Fibroblast of peridontal ligament (primary cell): Measurements from ENCODE around the gene INSRR.
A peak's percentile ranks its signal among the peaks of the same experiment; 100 is the strongest.

Experiments used
- DNase-seq: peaks from one replicate; pipeline ENCODE4 v3.0.0-alpha.2; 2010; ENCODE audit errors: extremely low read depth

INSRR gene

GRCh38 chr1:156894001-156894400 lies 35.1 kb upstream of the INSRR start:
- DNase-seq = no peak

GRCh38 chr1:156893048-156893953 lies 34.4 kb upstream of the INSRR start, which contains the start of gene PEAR1:
Gene PEAR1, plus strand, starts transcription at chr1:156893718. Its CDS starts 10,209 bp downstream, at chr1:156903927.
- no peak for DNase-seq

- peak; percentile 86 for DNase-seq
Measured at GRCh38 chr1:156892190-156893047, 33.5 kb upstream of the INSRR start.

- peak; percentile 89 for DNase-seq
Measured at GRCh38 chr1:156889802-156890580, 31.1 kb upstream of the INSRR start.

GRCh38 chr1:156887734-156888133 lies 28.8 kb upstream of the INSRR start:
- DNase-seq = no peak

- DNase-seq = no peak
Measured at GRCh38 chr1:156887317-156887716, 28.4 kb upstream of the INSRR start.

- no peak for DNase-seq
Measured at GRCh38 chr1:156886583-156887281, 27.8 kb upstream of the INSRR start.

GRCh38 chr1:156885880-156886355 lies 27.0 kb upstream of the INSRR start:
- no peak for DNase-seq

- peak; percentile 62 for DNase-seq
Measured at GRCh38 chr1:156885314-156885713, 26.4 kb upstream of the INSRR start.

- DNase-seq = no peak
Measured at GRCh38 chr1:156884560-156885184, 25.8 kb upstream of the INSRR start.

GRCh38 chr1:156883919-156884318 lies 25.0 kb upstream of the INSRR start:
- no peak for DNase-seq

GRCh38 chr1:156882543-156882942 lies 23.6 kb upstream of the INSRR start:
- DNase-seq = no peak

- DNase-seq = no peak
Measured at GRCh38 chr1:156881663-156882062, 22.7 kb upstream of the INSRR start.

- DNase-seq = no peak
Measured at GRCh38 chr1:156881101-156881500, 22.2 kb upstream of the INSRR start.

GRCh38 chr1:156880473-156880872 lies 21.6 kb upstream of the INSRR start:
- no peak for DNase-seq

- DNase-seq = no peak
Measured at GRCh38 chr1:156879876-156880275, 21.0 kb upstream of the INSRR start.

GRCh38 chr1:156877433-156878170 lies 18.7 kb upstream of the INSRR start:
- no peak for DNase-seq

- no peak for DNase-seq
Measured at GRCh38 chr1:156876281-156876680, 17.4 kb upstream of the INSRR start.

- no peak for DNase-seq
Measured at GRCh38 chr1:156875341-156875615, 16.4 kb upstream of the INSRR start.
